Endothelial cell of umbilical vein (primary cell): ENCODE data around the gene CCDC138. TPM values are rescaled to one million over a fixed set of nuclear protein-coding genes. Genes with fewer than 3 reads are reported as not detected.

ENCODE experiments used
- BruUV-seq: library from RNA; stranded (reverse); fragments of 400-500 nt; replicated peaks from 2 replicates; lab custom pipeline; 2021; lab: Mats Ljungman, UMichigan
- CTCF ChIA-PET: fragments of 300-600, 350-600 bp; sonication (Branson Sonifier 250); formaldehyde crosslinking; loops from one replicate; lab custom pipeline; 2021; ENCODE audit warnings: antibody characterized with exemption, inconsistent platforms; lab: Charles Lee
- POLR2A ChIA-PET: fragments of 300-600, 350-600 bp; sonication (Branson Sonifier 250); formaldehyde crosslinking; loops from one replicate; lab custom pipeline; 2021; ENCODE audit warnings: antibody characterized with exemption, inconsistent platforms; lab: Charles Lee
- DNase-seq: peaks from one replicate; pipeline ENCODE4 v3.0.0-alpha.2; 2011; ENCODE audit warnings: low read depth, low spot score
- FAIRE-seq: peaks from 2 replicates; lab custom pipeline; 2011; peaks lifted over from hg19 to GRCh38; lab: Jason Lieb, UNC
- H2AFZ ChIP-seq: 2 replicates; pipeline ENCODE4 v1.6.0; 2012; ENCODE audit warnings: low read depth, low read length, control low read depth, inconsistent platforms
- H3K27ac ChIP-seq: 2 replicates; pipeline ENCODE4 v1.5.1; 2011; ENCODE audit warnings: low read depth, mild to moderate bottlenecking, control low read depth, low read length, moderate library complexity; ENCODE audit not compliant: insufficient read depth
- H3K27me3 ChIP-seq, 2 experiments: 2 replicates each; pipeline versions ENCODE4 v1.6.0 to v1.6.1; 2011; ENCODE audit warnings: low read length in 2 of 2, mixed read lengths in 1 of 2; ENCODE audit not compliant: control insufficient read depth in 2 of 2, insufficient read depth in 2 of 2
- H3K36me3 ChIP-seq, 2 experiments: 2 replicates in 1 of 2; 3 replicates in 1 of 2; pipeline ENCODE4 v1.5.1; 2011; ENCODE audit warnings: low read length in 2 of 2, mild to moderate bottlenecking in 1 of 2, moderate library complexity in 1 of 2; ENCODE audit not compliant: control insufficient read depth in 2 of 2, insufficient read depth in 2 of 2; ENCODE audit errors: extremely low read depth in 1 of 2
- H3K4me1 ChIP-seq: 3 replicates; pipeline ENCODE4 v1.5.1; 2011; ENCODE audit warnings: mild to moderate bottlenecking, low read length; ENCODE audit not compliant: control insufficient read depth, insufficient read depth; ENCODE audit errors: extremely low read depth
- H3K4me2 ChIP-seq: 2 replicates; pipeline ENCODE4 v1.6.1; 2011; ENCODE audit warnings: low read length, control low read depth, mixed read lengths; ENCODE audit not compliant: insufficient read depth
- H3K4me3 ChIP-seq, 3 experiments: fragments of 200-600 bp in 1 of 3; sonication (generic), shearing (Covaris generic) in 1 of 3; replicated peaks in 1 of 3; 2 replicates each; pipeline ENCODE4 v1.5.1; 2011 to 2016; ENCODE audit warnings: control low read depth in 3 of 3, low read length in 3 of 3, mild to moderate bottlenecking in 2 of 3, inconsistent platforms in 1 of 3, low read depth in 1 of 3, moderate library complexity in 1 of 3; ENCODE audit not compliant: insufficient read depth in 1 of 3
- H3K79me2 ChIP-seq: 2 replicates; pipeline ENCODE4 v1.6.0; 2012; ENCODE audit warnings: low read length, inconsistent platforms; ENCODE audit not compliant: control insufficient read depth, insufficient read depth
- H3K9ac ChIP-seq: replicated peaks from 2 replicates; pipeline ENCODE3; 2011; ENCODE audit warnings: low read length, control low read depth; ENCODE audit not compliant: insufficient read depth; ENCODE audit errors: extremely low read depth
- H3K9me1 ChIP-seq: replicated peaks from 3 replicates; pipeline ENCODE4 v1.6.0; 2011; ENCODE audit warnings: mild to moderate bottlenecking, low read length; ENCODE audit not compliant: control insufficient read depth, insufficient read depth; ENCODE audit errors: extremely low read depth
- H3K9me3 ChIP-seq: replicated peaks from 2 replicates; pipeline ENCODE4 v1.5.1; 2012; ENCODE audit warnings: low read length, inconsistent platforms; ENCODE audit not compliant: control insufficient read depth, insufficient read depth
- H4K20me1 ChIP-seq: replicated peaks from 2 replicates; pipeline ENCODE3; 2011; ENCODE audit warnings: mild to moderate bottlenecking, low read length; ENCODE audit not compliant: control insufficient read depth, insufficient read depth; ENCODE audit errors: extremely low read depth
- CTCF ChIP-seq, 2 donors: IDR thresholded peaks; 1 replicate in 1 of 2; 2 replicates in 1 of 2; pipeline ENCODE4 v1.5.1; 2011; ENCODE audit warnings: low read length in 2 of 2, mild to moderate bottlenecking in 2 of 2, moderate library complexity in 2 of 2, control low read depth in 1 of 2, inconsistent platforms in 1 of 2, low read depth in 1 of 2; ENCODE audit not compliant: insufficient read depth in 1 of 2; ENCODE audit errors: extremely low read depth in 1 of 2
- EZH2 ChIP-seq: IDR thresholded peaks from 2 replicates; pipeline ENCODE4 v1.6.1; 2012; ENCODE audit warnings: borderline replicate concordance, low read depth, mild to moderate bottlenecking, moderate library complexity, low read length, inconsistent platforms; ENCODE audit not compliant: severe bottlenecking
- FOS ChIP-seq: IDR thresholded peaks from 2 replicates; pipeline ENCODE4 v1.6.1; 2011; ENCODE audit warnings: mild to moderate bottlenecking, low read length, moderate library complexity, borderline replicate concordance; ENCODE audit not compliant: insufficient read depth
- GATA2 ChIP-seq: IDR thresholded peaks from 2 replicates; pipeline ENCODE4 v1.7.0; 2011; ENCODE audit warnings: low read depth, mild to moderate bottlenecking, moderate library complexity, mixed read lengths, low read length; ENCODE audit not compliant: insufficient read length, insufficient read depth
- JUN ChIP-seq: IDR thresholded peaks from 2 replicates; pipeline ENCODE4 v1.6.1; 2011; ENCODE audit warnings: borderline replicate concordance, low read depth; ENCODE audit not compliant: insufficient read length, insufficient read depth
- MAX ChIP-seq: IDR thresholded peaks from 2 replicates; pipeline ENCODE4 v1.6.1; 2011; ENCODE audit not compliant: insufficient read depth, insufficient read length
- MYC ChIP-seq: IDR thresholded peaks from one replicate; pipeline ENCODE4 v1.6.1; 2011; ENCODE audit warnings: mild to moderate bottlenecking, low read depth, low read length
- POLR2A ChIP-seq: IDR thresholded peaks from 2 replicates; pipeline ENCODE4 v1.6.1; 2012; ENCODE audit warnings: low read depth, mild to moderate bottlenecking, control low read depth, low read length
- POLR2AphosphoS5 ChIP-seq: IDR thresholded peaks from 2 replicates; pipeline ENCODE4 v1.6.1; 2012; ENCODE audit warnings: low read depth, mild to moderate bottlenecking, control low read depth, low read length, moderate library complexity; ENCODE audit not compliant: insufficient read depth
- dilution Hi-C: fragments of 300-500 bp; cut with MboI; formaldehyde crosslinking; loops from one replicate; pipeline ENCODE4 v1.15.0; 2019; ENCODE audit warnings: low sequenced_read_pairs; ENCODE audit not compliant: extremely low pct_ligation_motif_present
- intact Hi-C: fragments of 100-400 bp; cut with micrococcal nuclease; formaldehyde crosslinking; loops from one replicate; pipeline ENCODE4 v1.10.0; 2022
- polyA plus RNA-seq, 4 experiments: library from polyadenylated mRNA; depleted of rRNA in 3 of 4; stranded (reverse) in 3 of 4; unstranded in 1 of 4; fragments of >200 nt; gene quantifications; 2 replicates each; pipeline versions ENCODE4 v1.2.1 to v1.2.3, GENCODE V29; 2011 to 2012; ENCODE audit warnings: missing spikeins in 1 of 4
- total RNA-seq: library from RNA; stranded (reverse); gene quantifications from 2 replicates; pipeline ENCODE4 v1.2.3, GENCODE V29; 2021

The CCDC138 gene
- total and polyA plus RNA-seq, 2 donors (not counting 3 experiments of a cell fraction or from before 2014, with no cell fraction given): 1.5 to 10.8 TPM

- H3K27me3 ChIP-seq: no peaks in the 10 kb centered on the region
- H3K9ac ChIP-seq: no peak overlapping the region
- no peak overlapping the region for H2AFZ ChIP-seq
- BruUV-seq: no TSS peak
- H3K4me3 ChIP-seq: no peak overlapping the region
- ChIA-PET POLR2A (no interaction called here), CTCF (no interaction called here)
- dilution Hi-C loops: no loop called here
- H3K27ac ChIP-seq: no peak overlapping the region
- H3K4me1 ChIP-seq: no peaks in the 10 kb centered on the region
- intact Hi-C loops: no loop called here
- H4K20me1 ChIP-seq: no peaks in the 10 kb centered on the region
- H3K36me3 ChIP-seq: peaks cover 0 to 2% of the 10 kb centered on the region in 2 experiments
- TF ChIP-seq EZH2 (no peak), POLR2AphosphoS5 (no peak), GATA2 (no peak), POLR2A (no peak), FOS (no peak), MYC (no peak), MAX (no peak), CTCF (IDR thresholded peaks at IDR 0.05; ENCODE audit: extremely low read depth in 1 of 2, insufficient read depth in 1 of 2, low read depth in 1 of 2, low read length in 2 of 2) (no peak), JUN (no peak)
- H3K4me2 ChIP-seq: no peak overlapping the region
- FAIRE-seq (no peak), DNase-seq (no peak)
- H3K9me1 ChIP-seq: no peaks in the 10 kb centered on the region
- H3K9me3 ChIP-seq: no peaks in the 10 kb centered on the region
- H3K79me2 ChIP-seq: no peaks in the 10 kb centered on the region
Measured at GRCh38 chr2:108858894-108859293, 72.3 kb downstream of the CCDC138 start.
